Measurements from ENCODE around the gene KRTAP1-4.

DNA sequence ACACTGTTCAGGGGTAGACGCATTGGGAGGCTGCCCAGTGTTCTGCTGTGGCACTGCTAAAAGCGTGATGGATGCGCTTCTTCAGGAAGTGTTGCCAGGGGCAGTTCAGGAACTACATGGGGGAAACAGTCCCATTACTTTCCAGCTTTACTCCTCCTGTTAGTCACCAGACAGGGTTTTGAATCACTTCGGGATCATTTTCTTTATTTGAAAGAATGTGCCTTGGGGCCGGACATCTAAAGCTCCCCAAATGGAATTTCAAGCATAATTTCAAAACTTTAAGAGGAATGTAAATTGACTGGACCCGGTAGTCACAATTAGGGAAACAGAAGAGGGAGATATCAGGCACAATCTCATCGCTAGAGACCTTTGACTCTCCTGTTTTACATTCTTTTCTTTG is 18.4 kb upstream of the KRTAP1-4 start:
- no peak for TF ChIP-seq CTCF (IDR thresholded peaks at IDR 0.05)
- no peak for TF ChIP-seq POLR2A (IDR thresholded peaks at IDR 0.05)
- no peak for TF ChIP-seq EP300 (IDR thresholded peaks at IDR 0.05)

Measured in stomach (tissue), 4 donors.